HepG2 (cell line): ENCODE measurements around the gene MYLK2. TPM values are rescaled to one million over a fixed set of nuclear protein-coding genes. Genes with fewer than 3 reads are reported as not detected.

ENCODE experiments used
- ELF1 ChIP-seq: sonication (generic); formaldehyde crosslinking; IDR thresholded peaks from 2 replicates; pipeline ENCODE4 v1.4.0; 2020; ENCODE audit warnings: missing genetic modification reagents
- HNRNPL ChIP-seq: fragments of 200-400 bp; formaldehyde crosslinking; IDR thresholded peaks from 2 replicates; pipeline ENCODE4 v1.6.1; 2017; ENCODE audit warnings: mild to moderate bottlenecking, low read depth, low read length
- HOXD1 ChIP-seq: sonication (generic); formaldehyde crosslinking; IDR thresholded peaks from 2 replicates; pipeline ENCODE4 v1.5.0; 2020; ENCODE audit warnings: missing genetic modification reagents
- REPIN1 ChIP-seq: sonication (generic); formaldehyde crosslinking; IDR thresholded peaks from 2 replicates; pipeline ENCODE4 v1.8.0; 2022; ENCODE audit warnings: missing genetic modification reagents, low read depth, mild to moderate bottlenecking, borderline replicate concordance
- polyA plus RNA-seq, 8 experiments: library from polyadenylated mRNA; depleted of rRNA in 3 of 8; stranded (reverse) in 7 of 8; unstranded in 1 of 8; fragments of >200 nt; fragmentation: Illumina TruSeq in 4 of 8; extraction: Trizol in 4 of 8; gene quantifications; 2 replicates each; pipeline versions ENCODE4 v1.2.1 to v1.2.3, GENCODE V29; 2011 to 2016; ENCODE audit warnings: low read depth in 4 of 8, missing spikeins in 1 of 8, mixed read lengths in 1 of 8; ENCODE audit not compliant: insufficient read depth in 1 of 8
- total RNA-seq, 5 experiments: library from RNA; depleted of rRNA; stranded (reverse); fragments of >200 nt; fragmentation: Illumina TruSeq; extraction: Trizol; gene quantifications; 2 replicates each; pipeline ENCODE4 v1.2.3, GENCODE V29; 2016; ENCODE audit warnings: low read depth in 1 of 5
- TF ChIP-seq, protein P1 (sequence below): sonication (generic); formaldehyde crosslinking; IDR thresholded peaks from 2 replicates; pipeline ENCODE4 v1.5.0; 2020; ENCODE audit warnings: mild to moderate bottlenecking, missing genetic modification reagents
- TF ChIP-seq, protein P2 (sequence below): sonication (generic); formaldehyde crosslinking; IDR thresholded peaks from 2 replicates; pipeline ENCODE4 v1.8.0; 2023; ENCODE audit warnings: mild to moderate bottlenecking, missing genetic modification reagents
- TF ChIP-seq, protein P3 (sequence below): sonication (generic); formaldehyde crosslinking; IDR thresholded peaks from 2 replicates; pipeline ENCODE4 v1.8.0; 2022; ENCODE audit warnings: missing genetic modification reagents, mild to moderate bottlenecking, moderate library complexity, borderline replicate concordance
- TF ChIP-seq, protein P4 (sequence below): sonication (generic); formaldehyde crosslinking; IDR thresholded peaks from 2 replicates; pipeline ENCODE4 v1.4.0; 2020; ENCODE audit warnings: mild to moderate bottlenecking, missing genetic modification reagents
- TF ChIP-seq, protein P5 (sequence below): sonication (generic); formaldehyde crosslinking; IDR thresholded peaks from 2 replicates; pipeline ENCODE4 v1.8.1; 2023; ENCODE audit warnings: mild to moderate bottlenecking, inconsistent platforms, moderate library complexity, missing genetic modification reagents, borderline replicate concordance
- TF ChIP-seq, protein P6 (sequence below): IDR thresholded peaks from 2 replicates; pipeline ENCODE4 v1.4.0; 2020; ENCODE audit warnings: mild to moderate bottlenecking, missing genetic modification reagents
- TF ChIP-seq, protein P7 (sequence below): IDR thresholded peaks from 2 replicates; pipeline ENCODE4 v1.6.1; 2016; ENCODE audit warnings: missing biosample characterization, missing genetic modification reagents, low read depth

The MYLK2 gene
- total and polyA plus RNA-seq, 2 of the 13 experiments (the other 11 are each of a cell fraction or from before 2014, with no cell fraction given): 0.27 TPM; not detected in 1

DNA sequence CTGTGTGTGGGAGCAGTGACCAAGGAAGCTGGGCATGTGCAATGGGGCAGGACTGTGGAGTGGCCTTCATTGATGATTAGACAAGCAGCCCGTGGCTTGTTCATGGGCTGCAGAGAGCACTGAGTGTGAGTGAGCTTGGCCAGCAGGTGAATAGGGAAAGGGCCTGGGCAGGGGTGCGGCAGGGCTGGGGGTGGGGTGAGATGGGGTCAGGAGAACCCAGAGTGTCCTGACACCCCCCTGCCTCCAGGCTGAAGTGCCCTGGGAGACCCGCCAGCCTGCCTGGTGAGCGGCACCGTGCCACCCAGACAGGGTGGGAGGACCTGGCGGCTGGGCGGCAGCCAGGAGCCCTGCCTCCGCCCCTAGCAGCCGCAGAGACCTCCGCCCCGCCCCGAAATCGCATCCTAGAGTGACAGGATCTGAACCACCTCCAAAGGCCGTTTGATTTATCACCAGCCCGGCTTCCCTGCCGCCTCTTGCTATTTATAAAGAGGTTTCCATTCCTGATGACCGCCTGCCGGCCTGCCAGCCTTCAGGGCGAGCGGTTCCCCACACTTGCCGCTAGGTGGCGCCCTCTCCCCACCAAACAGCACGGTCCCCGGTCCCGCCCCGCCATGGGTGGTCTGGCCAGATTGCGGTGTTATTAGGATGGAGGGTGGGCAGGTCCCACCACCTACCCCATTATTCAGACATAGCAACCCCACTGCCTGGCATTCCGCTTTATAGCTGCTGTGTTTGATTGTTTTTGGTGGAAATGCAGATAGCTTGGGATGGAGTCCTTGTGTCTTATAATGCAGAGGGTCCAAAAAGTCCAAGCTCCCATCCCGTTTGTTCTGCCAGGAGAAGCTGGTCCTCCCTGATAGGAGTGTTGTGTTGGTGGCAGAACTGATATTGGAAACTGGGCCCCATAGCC lies 3.5 kb downstream of the MYLK2 start (continued):
- TF ChIP-seq, protein P1, sequence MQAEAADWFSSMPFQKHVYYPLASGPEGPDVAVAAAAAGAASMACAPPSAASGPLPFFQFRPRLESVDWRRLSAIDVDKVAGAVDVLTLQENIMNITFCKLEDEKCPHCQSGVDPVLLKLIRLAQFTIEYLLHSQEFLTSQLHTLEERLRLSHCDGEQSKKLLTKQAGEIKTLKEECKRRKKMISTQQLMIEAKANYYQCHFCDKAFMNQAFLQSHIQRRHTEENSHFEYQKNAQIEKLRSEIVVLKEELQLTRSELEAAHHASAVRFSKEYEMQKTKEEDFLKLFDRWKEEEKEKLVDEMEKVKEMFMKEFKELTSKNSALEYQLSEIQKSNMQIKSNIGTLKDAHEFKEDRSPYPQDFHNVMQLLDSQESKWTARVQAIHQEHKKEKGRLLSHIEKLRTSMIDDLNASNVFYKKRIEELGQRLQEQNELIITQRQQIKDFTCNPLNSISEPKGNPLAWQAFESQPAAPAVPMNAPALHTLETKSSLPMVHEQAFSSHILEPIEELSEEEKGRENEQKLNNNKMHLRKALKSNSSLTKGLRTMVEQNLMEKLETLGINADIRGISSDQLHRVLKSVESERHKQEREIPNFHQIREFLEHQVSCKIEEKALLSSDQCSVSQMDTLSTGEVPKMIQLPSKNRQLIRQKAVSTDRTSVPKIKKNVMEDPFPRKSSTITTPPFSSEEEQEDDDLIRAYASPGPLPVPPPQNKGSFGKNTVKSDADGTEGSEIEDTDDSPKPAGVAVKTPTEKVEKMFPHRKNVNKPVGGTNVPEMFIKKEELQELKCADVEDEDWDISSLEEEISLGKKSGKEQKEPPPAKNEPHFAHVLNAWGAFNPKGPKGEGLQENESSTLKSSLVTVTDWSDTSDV (CRISPR knock-in tag): peak; percentile 78; the same call in 1 of the 2 replicates
- TF ChIP-seq HOXD1 (CRISPR knock-in tag): peak; percentile 11; the same call in 1 of the 2 replicates
- TF ChIP-seq, protein P2, sequence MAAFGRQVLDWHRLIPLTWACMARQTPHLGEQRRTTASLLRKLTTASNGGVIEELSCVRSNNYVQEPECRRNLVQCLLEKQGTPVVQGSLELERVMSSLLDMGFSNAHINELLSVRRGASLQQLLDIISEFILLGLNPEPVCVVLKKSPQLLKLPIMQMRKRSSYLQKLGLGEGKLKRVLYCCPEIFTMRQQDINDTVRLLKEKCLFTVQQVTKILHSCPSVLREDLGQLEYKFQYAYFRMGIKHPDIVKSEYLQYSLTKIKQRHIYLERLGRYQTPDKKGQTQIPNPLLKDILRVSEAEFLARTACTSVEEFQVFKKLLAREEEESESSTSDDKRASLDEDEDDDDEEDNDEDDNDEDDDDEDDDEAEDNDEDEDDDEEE (CRISPR knock-in tag): no peak
- peak; percentile 34; the same call in 1 of the 2 replicates for TF ChIP-seq HNRNPL
- TF ChIP-seq, protein P3, sequence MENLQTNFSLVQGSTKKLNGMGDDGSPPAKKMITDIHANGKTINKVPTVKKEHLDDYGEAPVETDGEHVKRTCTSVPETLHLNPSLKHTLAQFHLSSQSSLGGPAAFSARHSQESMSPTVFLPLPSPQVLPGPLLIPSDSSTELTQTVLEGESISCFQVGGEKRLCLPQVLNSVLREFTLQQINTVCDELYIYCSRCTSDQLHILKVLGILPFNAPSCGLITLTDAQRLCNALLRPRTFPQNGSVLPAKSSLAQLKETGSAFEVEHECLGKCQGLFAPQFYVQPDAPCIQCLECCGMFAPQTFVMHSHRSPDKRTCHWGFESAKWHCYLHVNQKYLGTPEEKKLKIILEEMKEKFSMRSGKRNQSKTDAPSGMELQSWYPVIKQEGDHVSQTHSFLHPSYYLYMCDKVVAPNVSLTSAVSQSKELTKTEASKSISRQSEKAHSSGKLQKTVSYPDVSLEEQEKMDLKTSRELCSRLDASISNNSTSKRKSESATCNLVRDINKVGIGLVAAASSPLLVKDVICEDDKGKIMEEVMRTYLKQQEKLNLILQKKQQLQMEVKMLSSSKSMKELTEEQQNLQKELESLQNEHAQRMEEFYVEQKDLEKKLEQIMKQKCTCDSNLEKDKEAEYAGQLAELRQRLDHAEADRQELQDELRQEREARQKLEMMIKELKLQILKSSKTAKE (CRISPR knock-in tag): no peak
- 0 out of 2 replicates have a peak, but pooled peaks have one; percentile 78 for TF ChIP-seq REPIN1 (CRISPR knock-in tag)
- TF ChIP-seq, protein P4, sequence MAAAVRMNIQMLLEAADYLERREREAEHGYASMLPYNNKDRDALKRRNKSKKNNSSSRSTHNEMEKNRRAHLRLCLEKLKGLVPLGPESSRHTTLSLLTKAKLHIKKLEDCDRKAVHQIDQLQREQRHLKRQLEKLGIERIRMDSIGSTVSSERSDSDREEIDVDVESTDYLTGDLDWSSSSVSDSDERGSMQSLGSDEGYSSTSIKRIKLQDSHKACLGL: 0 out of 2 replicates have a peak, but pooled peaks have one; percentile 21
- TF ChIP-seq, protein P5, sequence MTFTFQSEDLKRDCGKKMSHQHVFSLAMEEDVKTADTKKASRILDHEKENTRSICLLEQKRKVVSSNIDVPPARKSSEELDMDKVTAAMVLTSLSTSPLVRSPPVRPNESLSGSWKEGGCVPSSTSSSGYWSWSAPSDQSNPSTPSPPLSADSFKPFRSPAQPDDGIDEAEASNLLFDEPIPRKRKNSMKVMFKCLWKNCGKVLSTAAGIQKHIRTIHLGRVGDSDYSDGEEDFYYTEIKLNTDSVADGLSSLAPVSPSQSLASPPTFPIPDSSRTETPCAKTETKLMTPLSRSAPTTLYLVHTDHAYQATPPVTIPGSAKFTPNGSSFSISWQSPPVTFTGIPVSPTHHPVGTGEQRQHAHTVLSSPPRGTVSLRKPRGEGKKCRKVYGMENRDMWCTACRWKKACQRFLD (CRISPR knock-in tag): no peak
- TF ChIP-seq, protein P6, sequence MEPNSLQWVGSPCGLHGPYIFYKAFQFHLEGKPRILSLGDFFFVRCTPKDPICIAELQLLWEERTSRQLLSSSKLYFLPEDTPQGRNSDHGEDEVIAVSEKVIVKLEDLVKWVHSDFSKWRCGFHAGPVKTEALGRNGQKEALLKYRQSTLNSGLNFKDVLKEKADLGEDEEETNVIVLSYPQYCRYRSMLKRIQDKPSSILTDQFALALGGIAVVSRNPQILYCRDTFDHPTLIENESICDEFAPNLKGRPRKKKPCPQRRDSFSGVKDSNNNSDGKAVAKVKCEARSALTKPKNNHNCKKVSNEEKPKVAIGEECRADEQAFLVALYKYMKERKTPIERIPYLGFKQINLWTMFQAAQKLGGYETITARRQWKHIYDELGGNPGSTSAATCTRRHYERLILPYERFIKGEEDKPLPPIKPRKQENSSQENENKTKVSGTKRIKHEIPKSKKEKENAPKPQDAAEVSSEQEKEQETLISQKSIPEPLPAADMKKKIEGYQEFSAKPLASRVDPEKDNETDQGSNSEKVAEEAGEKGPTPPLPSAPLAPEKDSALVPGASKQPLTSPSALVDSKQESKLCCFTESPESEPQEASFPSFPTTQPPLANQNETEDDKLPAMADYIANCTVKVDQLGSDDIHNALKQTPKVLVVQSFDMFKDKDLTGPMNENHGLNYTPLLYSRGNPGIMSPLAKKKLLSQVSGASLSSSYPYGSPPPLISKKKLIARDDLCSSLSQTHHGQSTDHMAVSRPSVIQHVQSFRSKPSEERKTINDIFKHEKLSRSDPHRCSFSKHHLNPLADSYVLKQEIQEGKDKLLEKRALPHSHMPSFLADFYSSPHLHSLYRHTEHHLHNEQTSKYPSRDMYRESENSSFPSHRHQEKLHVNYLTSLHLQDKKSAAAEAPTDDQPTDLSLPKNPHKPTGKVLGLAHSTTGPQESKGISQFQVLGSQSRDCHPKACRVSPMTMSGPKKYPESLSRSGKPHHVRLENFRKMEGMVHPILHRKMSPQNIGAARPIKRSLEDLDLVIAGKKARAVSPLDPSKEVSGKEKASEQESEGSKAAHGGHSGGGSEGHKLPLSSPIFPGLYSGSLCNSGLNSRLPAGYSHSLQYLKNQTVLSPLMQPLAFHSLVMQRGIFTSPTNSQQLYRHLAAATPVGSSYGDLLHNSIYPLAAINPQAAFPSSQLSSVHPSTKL (CRISPR knock-in tag): peak; percentile 41; the same call in 1 of the 2 replicates
- TF ChIP-seq, protein P7, sequence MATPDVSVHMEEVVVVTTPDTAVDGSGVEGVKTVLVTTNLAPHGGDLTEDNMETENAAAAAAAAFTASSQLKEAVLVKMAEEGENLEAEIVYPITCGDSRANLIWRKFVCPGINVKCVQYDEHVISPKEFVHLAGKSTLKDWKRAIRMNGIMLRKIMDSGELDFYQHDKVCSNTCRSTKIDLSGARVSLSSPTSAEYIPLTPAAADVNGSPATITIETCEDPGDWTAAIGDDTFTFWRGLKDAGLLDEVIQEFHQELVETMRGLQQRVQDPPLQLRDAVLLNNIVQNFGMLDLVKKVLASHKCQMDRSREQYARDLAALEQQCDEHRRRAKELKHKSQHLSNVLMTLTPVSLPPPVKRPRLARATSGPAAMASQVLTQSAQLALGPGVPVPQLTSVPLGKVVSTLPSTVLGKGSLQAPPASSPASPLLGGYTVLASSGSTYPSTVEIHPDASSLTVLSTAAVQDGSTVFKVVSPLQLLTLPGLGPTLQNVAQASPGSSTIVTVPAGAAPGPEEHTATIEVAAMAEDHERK (CRISPR knock-in tag): no peak
- no peak for TF ChIP-seq ELF1 (CRISPR knock-in tag)
